ENCODE data around the gene ERC1.

- TF ChIP-seq CTCF (IDR thresholded peaks at IDR 0.05), result no peak
- no peak for TF ChIP-seq POLR2A (IDR thresholded peaks at IDR 0.05)
- TF ChIP-seq EP300 (IDR thresholded peaks at IDR 0.05), result no peak
These were observed 44.8 kb upstream of the ERC1 start for GRCh38 chr12:946212-946611.

Measured in tibial nerve (tissue), 4 donors.